Omental fat pad (tissue), 4 donors: ENCODE data around the gene IPO9. TPM values are rescaled to one million over a fixed set of nuclear protein-coding genes. Genes with fewer than 3 reads are reported as not detected.

Experiments used
- ATAC-seq: fragments of 150-250 bp; one replicate; pipeline ENCODE4 v1.9.1; 2016; ENCODE audit warnings: mild to moderate bottlenecking, moderate library complexity; ENCODE audit not compliant: low FRiP score
- DNase-seq: peaks from one replicate; pipeline ENCODE4 v3.0.0-alpha.2; 2019; ENCODE audit warnings: low spot score
- CTCF ChIP-seq, 3 donors: fragments of 450-650 bp; IDR thresholded peaks; one replicate each; pipeline ENCODE4 v1.5.1; 2016 to 2017; ENCODE audit warnings: antibody characterized with exemption in 3 of 3, mild to moderate bottlenecking in 3 of 3, moderate library complexity in 2 of 3
- total RNA-seq, 4 donors: library from RNA; depleted of rRNA; stranded (reverse); fragments of >200 nt; gene quantifications; one replicate each; pipeline ENCODE4 v1.1.0, GENCODE V29; 2016

The IPO9 gene
- total RNA-seq, 4 donors from 2014 or later: 13.4 to 19.7 (median 17.4) TPM

GRCh38 chr1:201807958-201808632, 20.9 kb upstream of the IPO9 start:
- DNase-seq: no peak
- no peak for TF ChIP-seq CTCF (IDR thresholded peaks at IDR 0.05)
- no peak for ATAC-seq

- ATAC-seq (no peak), DNase-seq (no peak)
- no peak for TF ChIP-seq CTCF (IDR thresholded peaks at IDR 0.05)
These were observed 20.3 kb upstream of the IPO9 start for GRCh38 chr1:201808633-201808990.

GRCh38 chr1:201809876-201810275, 19.1 kb upstream of the IPO9 start:
- ATAC-seq (no peak), DNase-seq (no peak)
- no peak for TF ChIP-seq CTCF (IDR thresholded peaks at IDR 0.05)

- TF ChIP-seq CTCF (IDR thresholded peaks at IDR 0.05): no peak
- ATAC-seq (no peak), DNase-seq (no peak)
These were observed 18.3 kb upstream of the IPO9 start for GRCh38 chr1:201810466-201811216.

GRCh38 chr1:201813226-201813625, 15.7 kb upstream of the IPO9 start:
- DNase-seq: no peak
- no peak for TF ChIP-seq CTCF (IDR thresholded peaks at IDR 0.05)
- no peak for ATAC-seq

GRCh38 chr1:201816309-201816854, 12.6 kb upstream of the IPO9 start:
- no peak for DNase-seq
- TF ChIP-seq CTCF (IDR thresholded peaks at IDR 0.05): no peak
- no peak for ATAC-seq
